Inflammatory macrophage (primary cell): ENCODE data around the gene TELO2.
"Not testable (repeated sequence)": the region's sequence is repeated elsewhere in the genome, so short reads cannot be mapped to it uniquely, and the experiment has no call there.

ENCODE experiments used
- DNase-seq, 2 donors: peaks; one replicate each; pipeline ENCODE4 v3.0.0-alpha.2; 2020 to 2022

The TELO2 gene

GRCh38 chr16:1458336-1458976 lies 34.7 kb upstream of the TELO2 start:
- peak; percentile 65 to 91 for DNase-seq

DNA sequence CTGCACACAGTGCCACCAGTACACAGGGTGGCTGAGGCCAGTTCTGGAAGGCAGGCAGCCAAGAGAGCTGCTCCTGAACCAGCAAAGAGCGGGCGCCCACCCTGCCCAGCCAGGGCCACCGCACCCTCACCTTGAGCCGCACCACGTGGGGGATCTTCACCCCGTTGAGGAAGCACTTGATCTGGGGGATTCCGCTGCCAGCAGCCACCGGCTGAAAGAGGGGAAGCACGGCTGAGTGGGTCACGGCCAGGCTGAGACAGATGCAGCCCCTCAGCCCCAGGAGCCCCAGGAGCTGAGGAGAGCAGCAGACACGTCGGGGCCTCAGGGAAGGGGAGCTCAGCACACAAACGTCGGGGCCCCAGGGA lies 34.2 kb upstream of the TELO2 start:
- no peak for DNase-seq

- no peak for DNase-seq
Observed at GRCh38 chr16:1459967-1460366, 33.2 kb upstream of the TELO2 start.

DNA sequence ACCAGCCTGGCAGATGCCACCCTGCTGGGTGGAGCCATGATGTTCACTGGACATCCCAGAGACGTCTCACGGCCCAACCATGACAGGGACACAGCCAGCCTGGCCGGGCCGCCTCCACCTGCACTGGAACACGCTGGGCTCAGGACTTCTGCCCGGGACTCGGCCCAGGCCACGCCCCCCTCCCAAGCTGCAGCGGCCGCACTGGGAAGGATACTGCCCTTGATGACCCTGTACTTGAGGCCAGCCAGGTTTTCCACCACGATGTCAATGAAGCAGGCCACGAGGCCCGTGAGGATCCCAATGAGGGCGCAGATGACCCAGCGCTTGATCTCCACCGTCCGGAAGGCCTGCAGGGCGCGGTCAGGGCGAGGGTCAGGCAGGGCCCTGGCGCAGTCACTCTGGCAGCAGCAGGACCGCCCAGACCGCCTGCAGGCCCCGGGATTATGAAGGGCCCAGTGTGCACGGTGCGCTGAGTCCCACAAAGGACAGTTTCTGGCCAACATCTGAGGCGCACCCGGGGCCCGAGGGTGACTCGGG lies 32.5 kb upstream of the TELO2 start:
- DNase-seq: no peak

DNA sequence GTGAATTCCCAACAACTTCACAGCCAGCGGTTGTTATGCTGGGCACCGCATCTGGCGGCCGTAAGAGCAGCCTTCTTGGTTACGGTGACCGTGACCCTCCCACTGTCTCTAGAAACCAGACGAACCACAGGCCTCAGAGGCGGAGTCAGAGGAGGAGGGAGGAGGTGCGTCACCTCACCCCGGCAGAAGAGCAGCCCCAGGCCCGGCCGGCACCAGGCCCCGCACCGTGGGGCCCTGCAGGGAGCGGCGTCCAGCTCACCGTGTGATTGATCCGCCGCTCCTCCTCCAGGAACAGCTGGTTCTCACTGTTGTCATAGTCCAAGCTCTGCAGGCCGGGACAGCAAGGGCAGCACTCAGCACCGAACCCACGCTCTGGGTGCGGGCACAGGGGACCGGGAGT lies 32.0 kb upstream of the TELO2 start:
- DNase-seq: no peak

DNA sequence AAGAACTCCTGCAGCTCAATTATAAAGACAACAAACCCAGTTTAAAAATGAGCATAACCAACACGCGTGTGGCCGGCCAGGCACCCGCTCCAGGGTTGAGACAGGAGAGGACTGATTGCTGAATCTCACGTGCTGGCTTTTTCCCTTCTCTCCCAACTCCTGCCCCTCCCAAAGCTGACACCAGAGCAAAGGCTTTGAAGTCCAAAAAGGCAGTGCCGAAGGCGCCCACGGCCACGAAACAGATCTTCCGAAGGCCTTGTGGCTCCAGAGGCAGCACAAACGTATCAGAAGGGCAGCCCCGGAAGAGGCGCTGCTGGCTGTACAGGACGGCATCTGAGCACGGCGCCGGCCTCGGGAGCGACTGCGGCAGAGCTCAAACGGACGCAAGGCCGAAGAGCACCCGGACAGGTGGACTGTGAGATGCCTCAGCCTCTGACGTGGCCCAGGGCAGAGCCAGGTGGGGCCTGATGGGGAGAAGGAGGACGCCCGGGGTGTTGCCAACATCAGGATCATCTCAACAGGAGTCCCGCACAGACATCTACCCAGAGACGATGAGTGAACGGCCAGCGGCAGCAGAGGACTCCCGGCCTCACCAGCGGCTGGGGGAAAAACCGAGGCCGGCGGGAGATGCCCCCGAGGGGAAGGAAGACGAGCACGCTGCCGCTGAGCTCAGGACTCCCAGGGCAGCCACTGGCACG lies 28.8 kb upstream of the TELO2 start:
- no peak for DNase-seq

GRCh38 chr16:1464894-1465566 lies 28.1 kb upstream of the TELO2 start:
- DNase-seq: no peak

DNA sequence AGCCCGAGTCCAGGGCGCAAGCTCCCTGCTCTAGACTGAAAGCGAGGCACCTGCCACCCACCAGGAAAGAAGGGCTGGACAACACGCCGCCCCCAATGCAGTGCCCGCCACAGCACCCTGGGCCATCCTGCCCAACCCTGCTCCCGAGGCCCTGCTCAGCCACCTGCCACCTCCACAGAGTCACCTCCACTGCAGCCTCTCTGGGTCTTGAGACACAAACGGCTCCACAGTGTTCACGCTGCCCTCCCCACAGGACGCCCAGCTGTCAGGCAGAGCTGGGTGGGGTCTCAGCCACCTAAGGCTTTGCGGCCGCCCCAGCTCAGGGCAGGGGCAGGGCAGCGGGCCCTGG lies 27.6 kb upstream of the TELO2 start:
- DNase-seq: no peak

DNA sequence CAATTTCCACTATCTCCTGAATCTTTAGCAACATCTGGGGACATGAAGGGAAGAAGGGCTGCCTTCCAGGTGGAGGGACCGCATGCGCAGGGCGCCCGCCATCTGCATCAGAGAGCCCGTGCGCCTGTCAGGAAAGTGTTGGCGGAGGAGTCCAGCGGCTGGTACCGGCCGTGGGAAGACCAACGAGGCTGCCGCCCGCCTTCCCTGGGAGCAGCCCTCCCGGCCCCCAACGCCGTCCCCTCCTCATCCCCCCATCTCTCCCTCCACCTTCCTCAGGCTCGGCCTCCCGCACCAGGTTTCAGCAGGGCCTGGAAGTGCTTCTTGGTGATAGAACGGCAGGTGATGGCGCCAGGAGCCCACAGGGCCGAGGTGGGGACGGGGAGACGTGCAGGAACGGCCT lies 27.1 kb upstream of the TELO2 start:
- DNase-seq: no peak

DNA sequence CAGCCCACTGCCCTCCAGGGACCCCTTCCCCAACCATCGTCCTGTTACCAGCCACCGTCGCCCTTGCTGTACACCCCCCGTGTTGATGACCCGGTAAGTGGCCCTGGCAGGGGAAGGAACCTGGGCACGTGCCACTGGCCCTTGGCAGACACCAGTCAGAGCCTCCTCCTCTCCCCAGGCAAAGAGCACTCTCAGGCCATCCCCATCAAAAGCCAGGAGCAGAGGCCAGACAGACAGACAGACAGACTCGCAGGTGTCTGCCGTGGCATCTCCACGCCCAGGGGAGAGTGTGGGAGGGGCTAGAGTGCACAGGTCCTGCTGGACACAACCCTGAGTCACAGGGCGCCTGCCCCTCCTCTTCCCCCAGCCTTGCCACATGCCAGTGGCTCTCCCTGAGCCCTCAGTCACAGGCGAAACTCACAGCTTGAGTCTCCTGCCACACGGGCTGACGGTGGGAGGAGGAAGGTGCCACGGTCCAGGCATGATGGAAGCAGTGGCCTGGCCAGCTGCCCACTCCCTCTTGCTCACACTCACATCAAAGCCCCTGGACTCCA lies 26.1 kb upstream of the TELO2 start:
- peak in 1 of 2 donors; percentile 31 for DNase-seq

GRCh38 chr16:1468426-1468810 lies 24.7 kb upstream of the TELO2 start:
- DNase-seq: peak; percentile 69 to 92

DNA sequence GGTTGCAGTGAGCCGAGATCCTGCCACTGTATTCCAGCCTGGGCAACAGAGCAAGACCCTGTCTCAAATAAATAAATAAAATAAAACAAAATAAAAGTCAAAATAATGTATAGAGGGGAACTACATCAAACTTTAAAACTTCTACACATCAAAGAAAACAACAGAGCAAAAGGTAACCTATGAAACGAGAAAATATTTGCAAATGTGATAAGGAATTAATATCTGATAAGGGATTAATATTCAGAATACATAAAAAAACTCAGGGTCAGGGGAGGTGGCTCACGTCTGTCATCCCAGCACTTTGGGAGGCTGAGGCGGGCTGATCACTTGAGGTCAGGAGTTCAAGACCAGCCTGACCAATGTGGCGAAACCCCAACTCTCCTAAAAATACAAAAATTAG lies 24.0 kb upstream of the TELO2 start:
- not testable (repeated sequence) for DNase-seq

DNA sequence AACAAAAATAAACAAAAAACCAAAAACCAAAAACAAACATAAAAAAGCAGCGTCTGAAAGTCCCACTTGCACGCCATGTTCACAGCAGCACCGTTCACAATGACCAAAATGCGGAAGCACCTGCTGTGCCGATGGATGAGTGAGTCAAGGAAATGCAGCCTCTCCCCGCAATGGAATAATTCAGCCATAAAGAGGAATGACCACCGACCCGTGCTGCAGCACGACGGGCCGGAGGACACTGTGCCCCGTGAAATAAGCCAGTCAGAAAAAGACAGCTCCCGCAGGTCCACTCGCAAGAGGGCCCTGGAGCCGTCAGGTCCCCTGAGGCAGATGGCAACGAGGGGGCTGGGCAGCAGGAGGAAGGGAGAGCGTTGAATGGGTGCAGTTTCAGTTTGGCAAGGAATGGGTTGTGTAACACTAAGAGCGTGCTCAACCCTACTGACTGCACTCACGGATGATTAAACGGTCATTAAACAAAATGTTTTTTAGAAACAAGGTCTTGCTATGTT lies 23.4 kb upstream of the TELO2 start:
- peak; percentile 80 to 85 for DNase-seq

DNA sequence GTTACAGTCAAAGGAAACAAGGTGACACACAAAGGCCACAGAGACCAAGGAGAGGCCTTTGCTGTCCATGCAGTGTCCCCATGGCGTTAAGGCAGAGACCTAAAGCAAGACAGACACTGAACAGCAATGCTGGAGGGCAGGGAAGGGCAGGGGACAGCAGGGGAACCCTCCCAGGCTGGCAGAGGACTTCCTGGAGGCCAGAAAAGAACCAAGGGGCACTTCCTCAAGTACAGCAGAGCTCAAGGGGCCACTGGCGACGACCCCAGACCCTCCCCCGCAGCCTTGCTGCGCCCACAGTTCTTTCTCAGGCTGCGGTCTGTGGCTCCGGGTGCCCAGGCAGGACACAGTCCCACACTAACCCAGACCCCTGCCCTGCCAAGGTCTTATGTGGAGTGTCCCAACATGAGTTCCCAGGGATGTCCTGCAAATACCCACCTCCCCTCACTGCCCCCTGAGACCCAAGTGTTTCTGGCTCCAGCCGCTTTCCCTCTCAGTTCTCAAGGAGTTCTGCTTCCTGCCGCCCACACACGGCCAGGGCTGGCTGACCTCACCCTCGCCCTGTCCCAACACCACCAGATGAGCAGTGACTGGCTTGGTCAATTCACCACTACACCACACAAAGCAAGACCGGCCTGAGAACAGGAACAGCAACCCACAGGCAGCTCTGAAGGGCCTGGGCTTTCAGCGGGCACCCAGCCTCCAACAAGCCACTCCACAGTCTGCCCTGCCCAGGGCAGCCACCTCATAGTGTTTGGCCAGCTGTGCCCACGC lies 22.5 kb upstream of the TELO2 start:
- DNase-seq: peak; percentile 98

DNA sequence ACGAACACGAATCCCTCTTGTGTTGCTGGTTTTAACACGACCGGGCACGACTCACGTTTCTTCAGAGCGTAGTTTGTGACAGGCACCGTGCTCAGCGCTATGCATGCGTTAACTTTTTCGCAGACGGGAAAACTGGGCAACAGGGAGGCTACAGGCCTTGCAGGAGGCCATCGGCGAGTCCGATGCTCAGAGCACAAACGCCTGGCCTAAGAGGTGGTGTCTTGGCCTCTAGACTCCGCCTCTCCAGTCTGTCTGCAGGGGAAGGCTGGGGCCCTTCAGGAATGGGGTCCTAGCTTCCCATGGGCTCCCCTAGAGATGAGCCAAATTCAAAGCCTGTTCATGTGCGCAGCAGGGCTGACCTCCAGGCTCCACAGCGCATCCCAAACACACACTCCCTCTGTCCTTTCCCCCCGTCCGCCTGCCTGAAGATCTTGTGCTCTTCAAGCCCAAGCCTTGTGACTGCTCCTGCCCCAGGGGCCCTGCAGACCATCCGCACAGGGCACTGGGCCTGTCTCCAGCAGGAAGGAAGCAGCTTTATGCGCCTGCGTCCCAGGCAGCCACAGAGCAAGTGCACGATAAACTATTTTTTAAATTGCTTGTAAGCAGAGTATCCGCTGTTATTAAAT lies 21.5 kb upstream of the TELO2 start:
- peak; percentile 34 to 68 for DNase-seq

DNA sequence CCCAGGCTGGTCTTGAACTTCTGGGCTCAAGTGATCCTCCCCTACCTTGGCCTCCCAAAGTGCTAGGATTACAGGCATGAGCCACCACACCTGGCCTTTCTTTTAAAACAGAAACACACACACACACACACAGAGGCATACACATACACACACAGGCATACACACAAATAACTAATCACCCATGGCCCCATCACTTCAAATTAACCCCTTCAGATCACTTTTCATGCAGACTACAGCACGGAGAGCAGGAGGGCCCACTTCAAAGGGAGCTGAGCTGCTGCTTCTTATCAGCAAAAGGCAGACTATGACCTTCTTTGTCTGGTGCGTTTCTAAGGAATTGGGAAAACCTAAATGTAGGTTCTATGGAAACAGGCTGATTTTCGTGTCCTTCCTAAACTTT lies 20.2 kb upstream of the TELO2 start:
- no peak for DNase-seq

DNA sequence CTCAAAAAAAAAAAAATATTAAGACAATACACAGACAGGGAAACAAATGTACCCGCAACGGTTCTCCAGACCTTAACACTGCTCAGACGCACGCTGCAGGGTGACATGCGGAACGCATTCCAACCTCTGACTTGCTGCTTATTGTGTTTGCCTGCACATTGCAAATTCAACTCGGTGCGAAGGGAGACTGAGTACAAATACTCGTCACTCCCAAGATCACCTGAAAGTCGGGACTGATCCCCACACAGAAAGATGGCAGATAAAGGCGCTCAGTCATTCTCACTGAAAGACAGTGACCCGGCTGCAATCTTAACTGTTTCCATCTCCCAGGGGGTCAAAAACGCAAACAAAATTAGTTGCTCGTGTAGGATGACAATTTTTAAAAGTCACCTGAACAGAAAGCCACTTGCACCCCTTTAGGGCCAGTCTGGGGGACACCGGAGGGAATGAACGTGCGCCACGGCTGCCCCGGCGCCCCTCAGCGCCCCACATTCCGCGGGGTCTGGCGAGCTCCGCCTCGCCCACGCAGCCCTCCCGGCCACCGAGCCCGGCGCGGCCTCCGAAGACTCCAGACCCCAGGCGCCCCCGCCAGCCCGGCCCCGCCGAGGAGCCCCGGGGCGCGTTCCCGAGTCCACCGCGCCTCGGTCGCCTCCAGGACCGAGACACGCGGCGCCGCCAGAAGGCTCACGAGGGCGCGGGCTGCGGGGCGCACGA lies 18.9 kb upstream of the TELO2 start:
- DNase-seq: peak in 1 of 2 donors; percentile 30

DNA sequence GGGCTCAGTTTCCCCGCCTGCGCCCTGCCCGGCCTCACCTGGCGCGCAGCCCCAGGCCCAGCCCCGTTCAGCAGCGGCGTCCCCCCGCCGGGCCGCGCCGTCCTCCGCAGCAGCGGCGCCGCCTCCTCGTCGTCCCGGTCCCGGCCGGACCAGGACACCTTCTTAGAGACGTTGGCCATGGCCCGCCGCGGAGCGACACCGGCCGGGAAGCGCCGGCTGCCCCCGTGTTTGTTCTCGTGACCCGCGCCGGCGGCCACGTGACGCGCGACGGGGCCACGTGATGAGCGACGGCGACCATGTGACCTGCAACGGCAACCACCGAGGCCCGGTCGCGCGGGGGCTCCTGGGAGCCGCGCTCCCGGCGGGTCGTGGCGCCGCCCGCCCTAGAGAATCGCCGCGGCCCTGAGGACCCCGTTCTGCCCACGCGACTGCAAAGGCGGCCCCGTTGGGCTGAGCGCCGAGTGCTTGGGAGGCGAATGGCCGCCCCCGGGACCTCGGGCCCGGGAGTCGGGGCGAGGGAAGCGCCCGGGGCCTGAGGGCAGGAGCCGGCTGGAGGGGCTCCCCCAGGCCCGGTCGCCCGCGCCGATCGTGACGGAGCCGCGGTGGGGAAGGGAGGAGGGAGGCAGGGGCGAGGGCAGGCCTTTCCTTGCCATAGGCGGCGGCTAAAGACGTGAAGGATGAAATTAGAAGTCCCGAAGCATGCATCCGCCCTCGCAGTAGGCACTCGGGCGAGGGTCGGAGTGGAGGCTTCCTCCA lies 18.2 kb upstream of the TELO2 start, which contains the start of gene CLCN7:
Gene CLCN7 (minus strand): TSS at position 233 of the 756 bp plus-strand sequence. CDS start 54 bp downstream, at position 179.
- DNase-seq: peak; percentile 83 to 92

GRCh38 chr16:1475552-1476114 lies 17.5 kb upstream of the TELO2 start:
- no peak for DNase-seq

DNA sequence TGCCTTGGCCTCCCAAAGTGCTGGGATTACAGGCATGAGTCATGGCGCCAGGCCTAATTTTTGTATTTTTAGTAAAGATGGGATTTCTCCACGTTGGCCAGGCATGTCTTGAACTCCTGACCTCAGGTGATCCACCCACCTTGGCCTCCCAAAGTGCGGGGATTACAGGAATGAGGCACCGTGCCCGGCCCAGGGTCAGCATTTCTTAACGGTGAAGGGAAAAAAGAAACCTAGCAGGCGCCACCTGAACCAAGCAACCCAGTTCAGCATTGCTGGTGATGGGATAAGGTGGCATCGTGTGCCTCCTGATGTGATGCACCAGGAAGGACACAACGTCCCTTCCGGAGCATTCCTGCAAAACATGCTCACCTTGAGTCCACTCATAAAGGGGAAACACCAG lies 16.1 kb upstream of the TELO2 start:
- no peak for DNase-seq
